HG03342 (cell line): ENCODE measurements around the gene TMEM198.
A peak's percentile ranks its signal among the peaks of the same experiment; 100 is the strongest.

ENCODE experiments used
- ATAC-seq: cut with Tn5 transposase; IDR thresholded peaks from one replicate; pipeline ENCODE4 v1.9.1; 2021; ENCODE audit warnings: mild to moderate bottlenecking, moderate library complexity; ENCODE audit not compliant: unreplicated experiment

Gene TMEM198

DNA sequence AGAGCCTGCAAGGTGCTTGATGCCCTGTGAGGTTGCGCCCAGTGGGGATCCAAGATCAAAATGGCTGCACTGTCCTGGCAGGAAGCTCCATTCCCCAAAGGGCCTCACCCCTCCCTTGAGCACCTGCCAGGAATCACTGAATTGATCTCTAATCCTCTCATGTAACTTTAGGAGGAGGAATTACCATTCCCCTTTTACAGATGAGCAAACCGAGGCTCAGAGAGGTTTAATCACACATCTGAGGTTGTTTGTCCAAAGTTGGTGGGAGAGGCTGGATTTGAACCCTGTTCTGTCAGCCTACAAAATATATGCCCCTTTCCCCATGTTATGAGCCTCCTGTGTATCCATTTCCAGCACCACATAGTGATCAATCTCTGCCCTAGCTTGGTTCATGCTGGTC, 19.0 kb upstream of the TMEM198 start:
- no peak for ATAC-seq

DNA sequence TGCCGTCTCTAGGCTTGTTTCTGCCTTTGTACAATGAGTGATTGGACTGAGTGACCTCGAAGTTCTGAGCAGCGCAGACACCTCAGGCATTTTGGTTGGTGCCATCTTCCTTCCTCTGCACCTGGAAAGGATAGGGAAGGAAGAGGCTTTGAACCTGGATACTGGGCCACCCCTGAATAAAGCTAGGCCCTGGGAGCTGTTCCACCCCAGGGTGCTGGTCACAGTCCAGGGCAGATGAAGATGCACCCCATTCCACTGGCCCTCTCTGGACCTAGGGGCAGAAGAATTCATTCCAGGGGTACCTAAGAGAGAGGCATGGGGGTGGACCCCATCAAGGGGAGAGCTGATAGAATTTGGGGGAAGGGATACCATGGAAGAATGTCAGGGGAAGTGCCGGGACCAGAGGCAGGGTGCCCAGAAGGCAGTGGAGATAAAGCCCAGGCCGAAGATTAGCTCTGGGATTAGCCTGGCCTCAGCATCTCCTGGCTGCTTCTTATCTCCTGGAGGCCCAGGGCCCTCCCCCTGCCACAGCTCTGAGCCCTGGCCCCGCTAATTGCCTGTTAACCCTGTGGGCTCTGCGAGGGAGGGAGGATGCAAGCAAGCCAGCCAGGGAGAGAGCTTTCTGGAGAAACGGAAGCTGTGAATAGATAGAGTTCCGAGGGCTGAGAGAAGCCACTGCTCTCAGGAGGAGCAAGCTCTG, 18.1 kb upstream of the TMEM198 start:
- no peak for ATAC-seq

GRCh38 chr2:219526320-219527075, 17.3 kb upstream of the TMEM198 start:
- ATAC-seq = no peak

- ATAC-seq = no peak
These were observed 16.8 kb upstream of the TMEM198 start for GRCh38 chr2:219527076-219527394.

DNA sequence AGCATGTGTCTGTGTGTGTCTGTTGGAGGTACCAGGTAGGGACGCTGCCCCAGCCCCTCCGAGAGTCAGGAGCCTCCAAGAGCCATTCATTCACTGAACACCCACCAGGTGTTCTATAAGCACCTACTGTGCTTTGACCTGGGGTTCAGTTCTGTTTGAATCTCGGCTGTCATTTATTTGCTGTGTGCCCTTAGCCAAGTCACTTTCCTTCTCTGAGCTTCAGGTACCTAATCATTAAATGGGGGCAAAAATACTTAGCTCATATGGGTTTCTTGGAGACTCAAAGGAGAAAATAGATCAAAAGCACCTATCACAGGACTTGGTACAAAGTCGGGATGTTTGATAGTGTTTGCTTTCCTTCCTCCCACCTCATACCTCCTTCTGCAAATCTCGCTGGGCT, 16.4 kb upstream of the TMEM198 start:
- ATAC-seq = no peak

- ATAC-seq = peak; percentile 88
These were observed 13.5 kb upstream of the TMEM198 start for GRCh38 chr2:219530048-219530963.

- ATAC-seq = no peak
These were observed 12.0 kb upstream of the TMEM198 start for GRCh38 chr2:219531639-219532377.

DNA sequence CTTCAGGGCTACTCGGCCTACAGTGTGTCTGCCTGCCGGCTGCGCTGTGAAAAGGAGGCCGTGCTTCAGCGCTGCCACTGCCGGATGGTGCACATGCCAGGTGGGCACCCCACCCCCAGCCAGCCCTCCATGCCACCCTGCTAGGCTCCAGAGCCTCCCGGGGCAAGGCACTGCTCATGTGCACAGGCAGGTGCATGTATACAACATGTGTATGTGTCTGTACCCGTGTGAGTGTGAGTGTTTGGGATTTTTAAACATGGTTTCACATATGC, 11.5 kb upstream of the TMEM198 start:
- no peak for ATAC-seq

- ATAC-seq = no peak
These were observed 9.7 kb upstream of the TMEM198 start for GRCh38 chr2:219533930-219534661.

DNA sequence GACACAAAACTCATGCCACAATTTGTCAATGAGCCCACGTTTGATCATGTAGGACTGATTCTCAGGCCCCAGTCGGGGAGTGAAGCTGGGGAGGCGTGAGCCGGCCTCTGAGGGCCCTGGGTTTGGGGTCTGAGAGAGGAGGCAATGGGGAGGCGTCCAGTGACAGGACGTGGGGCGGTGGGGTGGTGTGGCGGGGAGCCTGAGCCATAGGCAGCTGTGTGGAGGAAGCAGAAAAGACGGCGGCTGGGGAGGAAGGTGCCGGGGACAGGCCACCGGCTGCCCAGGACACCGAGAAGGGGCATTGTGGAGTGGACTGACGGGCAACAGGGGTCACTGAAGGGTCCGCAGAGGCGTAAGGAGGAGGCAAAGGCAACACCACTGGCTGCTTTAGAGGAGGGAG, 7.4 kb upstream of the TMEM198 start:
- no peak for ATAC-seq

- ATAC-seq = no peak
These were observed 6.9 kb upstream of the TMEM198 start for GRCh38 chr2:219536967-219537366.

DNA sequence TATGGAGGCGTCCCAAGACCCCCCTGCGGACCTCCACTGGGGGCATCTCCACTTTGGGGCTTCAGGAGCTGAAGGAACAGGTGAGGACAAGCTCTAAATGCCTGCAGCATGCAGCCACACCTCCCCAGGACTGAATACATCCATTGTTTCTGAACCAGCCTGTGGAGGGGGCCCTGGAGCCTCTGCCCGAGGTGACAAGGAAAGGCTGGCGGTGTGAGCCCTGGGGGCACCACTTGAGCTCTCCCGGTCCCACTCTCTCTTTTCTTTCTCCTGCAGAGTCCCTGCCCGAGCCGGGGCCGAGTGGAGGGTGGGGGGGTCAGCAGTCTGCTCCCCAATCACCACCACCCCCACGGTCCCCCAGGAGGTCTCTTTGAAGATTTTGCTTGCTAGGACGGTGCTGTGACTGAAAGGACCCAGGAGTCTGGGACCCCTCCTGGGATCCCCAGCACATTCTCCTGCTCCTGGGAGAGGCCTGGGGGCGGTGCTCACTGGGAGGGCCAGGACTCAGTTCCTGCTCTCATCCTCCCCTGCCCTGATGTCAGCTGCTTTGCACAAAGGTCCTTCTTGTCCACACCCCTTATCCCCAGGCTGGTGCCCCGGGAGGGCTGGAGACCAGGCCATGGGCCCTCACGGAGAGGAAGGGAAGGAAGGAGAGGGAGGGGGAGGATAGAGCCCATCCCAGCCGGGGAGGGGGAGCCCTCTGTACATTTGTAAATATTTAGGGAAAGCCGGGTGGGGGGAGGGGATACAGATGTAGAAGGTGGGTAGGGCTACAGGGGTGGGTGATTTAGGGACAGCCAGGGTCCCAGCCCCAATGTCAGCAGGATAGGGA, 6.0 kb upstream of the TMEM198 start:
- no peak for ATAC-seq

DNA sequence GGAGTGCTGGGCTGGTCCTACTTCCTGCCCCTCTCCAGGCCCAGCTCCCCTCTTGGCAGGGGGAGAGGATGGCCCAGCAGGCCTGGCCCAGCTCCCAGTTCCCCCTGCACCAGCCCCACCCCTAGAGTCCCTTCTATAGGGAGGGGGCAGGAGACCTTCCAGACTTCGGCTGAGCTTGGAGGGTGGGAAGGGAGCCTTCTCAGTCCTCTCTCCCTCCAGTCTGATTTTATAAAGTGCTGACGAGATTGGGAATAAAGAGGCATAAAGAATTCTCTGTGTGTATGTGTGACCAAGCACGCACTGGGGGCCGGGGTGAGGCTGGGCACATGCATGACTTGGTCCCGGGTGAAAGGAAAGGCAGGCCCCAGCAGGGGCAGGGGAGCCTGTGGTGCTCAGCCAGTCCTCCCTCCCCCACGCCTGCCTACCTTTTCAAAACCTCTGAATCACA, 5.3 kb upstream of the TMEM198 start:
- no peak for ATAC-seq

DNA sequence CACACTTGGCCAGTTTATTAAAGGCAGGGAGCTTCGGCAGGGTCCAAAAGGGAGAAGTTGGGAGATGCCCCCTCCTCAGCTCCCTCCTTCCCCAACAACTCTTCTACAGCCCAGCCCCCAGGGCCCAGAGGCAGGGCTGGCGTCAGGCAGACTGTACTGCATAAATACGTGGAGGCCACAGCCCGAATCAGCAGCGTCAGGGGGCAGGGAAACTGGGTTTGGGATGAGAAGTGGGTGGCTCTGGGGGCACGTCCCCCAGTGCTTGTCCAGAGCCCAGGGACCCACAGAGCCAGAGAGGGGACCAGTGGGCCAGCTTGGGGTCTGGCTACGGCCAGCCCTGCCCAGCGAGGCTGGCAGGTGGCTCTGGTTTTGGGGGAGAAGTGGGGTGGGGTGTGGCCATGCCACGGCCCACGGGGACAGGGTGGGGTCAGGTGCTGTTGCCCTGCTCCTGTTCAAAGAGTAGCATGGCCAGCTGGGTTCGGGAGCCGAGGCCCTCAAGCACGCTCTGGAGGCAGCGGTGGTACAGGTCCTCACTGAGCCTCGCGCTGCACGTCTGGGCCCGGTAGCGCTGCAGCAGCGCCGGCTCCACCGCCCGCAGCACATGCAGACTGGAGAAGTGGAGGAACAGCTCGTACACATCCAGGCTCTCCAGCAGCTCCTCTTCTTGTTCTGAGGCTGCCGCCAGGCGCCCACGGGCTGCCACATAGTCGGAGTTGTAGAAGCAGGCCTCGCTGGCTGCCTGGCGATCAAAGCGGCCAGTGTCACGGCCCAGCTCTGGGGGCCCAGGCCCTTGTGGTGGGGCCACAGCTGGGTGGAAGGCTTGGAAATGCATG, 4.7 kb upstream of the TMEM198 start:
- no peak for ATAC-seq

GRCh38 chr2:219539926-219540678, 3.7 kb upstream of the TMEM198 start:
- ATAC-seq = no peak

DNA sequence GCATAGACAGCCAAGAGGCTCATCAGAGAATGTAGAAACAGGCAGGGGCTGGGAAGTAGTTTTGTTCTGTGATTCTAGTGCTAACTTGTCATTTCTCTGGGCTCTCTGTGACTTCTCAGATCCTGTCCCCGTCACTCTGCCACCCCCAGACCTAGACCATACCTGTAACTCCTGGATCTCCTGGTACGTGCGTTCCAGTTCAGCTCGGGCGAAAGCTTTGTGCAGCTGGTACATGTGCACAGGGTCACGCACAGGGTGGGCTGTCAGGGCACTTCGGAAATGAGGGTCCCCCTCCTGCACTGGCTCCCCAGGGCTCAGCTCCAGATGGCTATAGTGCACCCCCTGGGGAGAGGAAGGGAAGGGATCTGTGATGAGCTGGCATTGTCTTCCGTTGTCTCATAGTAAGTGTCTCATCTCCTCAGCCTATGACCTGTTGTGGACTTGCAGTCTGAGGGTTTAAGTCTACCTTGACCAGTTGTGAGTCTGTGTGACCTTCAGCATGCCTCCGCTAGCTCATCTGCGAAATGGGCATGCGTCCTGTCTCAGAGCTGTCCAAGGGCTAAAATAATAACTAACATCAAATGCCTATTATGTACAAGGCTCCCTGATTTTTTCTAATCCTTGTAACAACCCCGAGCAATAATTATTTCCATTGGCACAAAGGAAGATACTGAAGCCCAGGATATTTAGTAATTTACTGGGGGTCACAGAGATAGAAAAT, 2.9 kb upstream of the TMEM198 start:
- no peak for ATAC-seq

DNA sequence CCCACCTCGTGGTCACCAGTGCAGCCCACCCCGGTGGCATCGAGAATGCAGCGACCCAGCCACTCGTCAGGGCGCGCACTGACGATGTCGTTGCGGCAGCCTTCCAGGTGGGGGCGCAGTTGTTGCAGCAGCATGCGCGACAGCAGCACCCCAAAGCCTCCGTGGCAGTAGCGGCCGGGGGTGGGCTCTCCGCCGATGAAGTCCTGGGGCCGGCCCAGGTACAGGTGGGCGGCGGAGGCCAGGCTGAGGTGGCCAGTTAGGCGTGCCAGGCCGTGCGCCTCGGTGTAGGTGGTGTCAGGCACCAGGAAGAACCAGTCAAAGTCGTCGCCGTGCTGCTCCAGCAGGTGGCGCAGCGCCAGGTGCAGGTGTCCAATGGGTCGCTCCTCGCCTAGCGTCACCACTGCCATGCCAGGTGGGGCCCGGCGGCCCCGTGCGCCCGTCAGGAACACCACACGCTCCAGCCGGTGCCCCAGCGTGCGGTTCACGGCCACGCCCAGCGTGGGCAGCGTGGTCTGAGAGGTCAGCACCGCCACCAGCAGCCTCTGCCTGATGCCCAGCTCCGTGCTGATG, 2.1 kb upstream of the TMEM198 start:
- ATAC-seq = peak; percentile 42
